Measurements from ENCODE around the gene HS6ST2.

DNA sequence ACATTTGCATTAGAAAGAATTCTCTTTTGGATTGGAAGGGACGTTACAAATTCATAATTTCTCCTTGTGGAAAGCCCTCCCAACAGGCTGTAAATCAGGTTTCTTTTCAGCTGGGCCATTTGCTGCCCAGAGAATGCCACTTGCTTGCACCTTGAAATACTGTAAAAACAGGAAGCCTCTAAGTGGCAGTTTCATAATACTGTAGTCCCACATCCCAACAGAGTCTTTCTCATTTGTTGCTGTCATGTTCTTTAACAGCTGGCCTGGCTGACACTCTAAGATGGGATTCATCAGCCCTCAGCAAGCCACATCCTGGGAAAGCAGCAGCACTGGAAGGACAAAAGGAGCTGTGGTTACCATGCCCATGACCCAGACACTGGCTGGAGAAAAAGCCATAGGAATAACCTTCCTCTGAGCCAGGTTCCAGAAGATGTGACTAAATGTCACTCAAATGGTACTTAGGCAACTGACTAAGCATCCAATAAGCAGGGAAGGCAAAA, 247.7 kb downstream of the HS6ST2 start:
- TF ChIP-seq POLR2AphosphoS5 (IDR thresholded peaks at IDR 0.05; ENCODE audit: low read depth, low read length), result no peak
- TF ChIP-seq, protein P1, sequence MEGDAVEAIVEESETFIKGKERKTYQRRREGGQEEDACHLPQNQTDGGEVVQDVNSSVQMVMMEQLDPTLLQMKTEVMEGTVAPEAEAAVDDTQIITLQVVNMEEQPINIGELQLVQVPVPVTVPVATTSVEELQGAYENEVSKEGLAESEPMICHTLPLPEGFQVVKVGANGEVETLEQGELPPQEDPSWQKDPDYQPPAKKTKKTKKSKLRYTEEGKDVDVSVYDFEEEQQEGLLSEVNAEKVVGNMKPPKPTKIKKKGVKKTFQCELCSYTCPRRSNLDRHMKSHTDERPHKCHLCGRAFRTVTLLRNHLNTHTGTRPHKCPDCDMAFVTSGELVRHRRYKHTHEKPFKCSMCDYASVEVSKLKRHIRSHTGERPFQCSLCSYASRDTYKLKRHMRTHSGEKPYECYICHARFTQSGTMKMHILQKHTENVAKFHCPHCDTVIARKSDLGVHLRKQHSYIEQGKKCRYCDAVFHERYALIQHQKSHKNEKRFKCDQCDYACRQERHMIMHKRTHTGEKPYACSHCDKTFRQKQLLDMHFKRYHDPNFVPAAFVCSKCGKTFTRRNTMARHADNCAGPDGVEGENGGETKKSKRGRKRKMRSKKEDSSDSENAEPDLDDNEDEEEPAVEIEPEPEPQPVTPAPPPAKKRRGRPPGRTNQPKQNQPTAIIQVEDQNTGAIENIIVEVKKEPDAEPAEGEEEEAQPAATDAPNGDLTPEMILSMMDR (IDR thresholded peaks at IDR 0.05), result no peak
- no peak for TF ChIP-seq SIN3A (IDR thresholded peaks at IDR 0.05; ENCODE audit: borderline replicate concordance, insufficient read depth, low read depth, low read length)
